DND-41 (cell line): ENCODE measurements around the gene TPM2.

Source experiments
- ATAC-seq: fragments of 200-7000 bp; cut with Tn5 transposase; 3 replicates; pipeline ENCODE4 v1.9.1; 2021; ENCODE audit warnings: low read depth; ENCODE audit not compliant: insufficient read depth
- DNase-seq: peaks from one replicate; pipeline ENCODE4 v3.0.0-alpha.2; 2020
- H2AFZ ChIP-seq: 2 replicates; pipeline ENCODE4 v1.6.0; 2012; ENCODE audit warnings: low read depth, low read length
- H3K27ac ChIP-seq: 2 replicates; pipeline ENCODE4 v1.5.1; 2012; ENCODE audit warnings: low read length, inconsistent platforms
- H3K27me3 ChIP-seq: fragments of 200-600 bp; sonication (generic); 2 replicates; pipeline ENCODE4 v1.6.0; 2012; ENCODE audit warnings: low read length, mild to moderate bottlenecking, inconsistent platforms; ENCODE audit not compliant: insufficient read depth, poor library complexity
- H3K36me3 ChIP-seq: 2 replicates; pipeline ENCODE4 v1.5.1; 2012; ENCODE audit warnings: low read length, inconsistent platforms; ENCODE audit not compliant: insufficient read depth
- H3K4me1 ChIP-seq: 2 replicates; pipeline ENCODE4 v1.5.1; 2012; ENCODE audit warnings: mild to moderate bottlenecking, low read length; ENCODE audit not compliant: insufficient read depth
- H3K4me2 ChIP-seq: 2 replicates; pipeline ENCODE4 v1.6.0; 2012; ENCODE audit warnings: mild to moderate bottlenecking, moderate library complexity, low read length, inconsistent platforms; ENCODE audit not compliant: insufficient read depth
- H3K4me3 ChIP-seq, 2 experiments: fragments of 200-600 bp in 1 of 2; shearing (Covaris generic) in 1 of 2; 2 replicates each; pipeline ENCODE4 v1.5.1; 2012 to 2016; ENCODE audit warnings: inconsistent platforms in 2 of 2, low read length in 2 of 2, mild to moderate bottlenecking in 2 of 2, low read depth in 1 of 2, moderate library complexity in 1 of 2
- H3K79me2 ChIP-seq: 2 replicates; pipeline ENCODE4 v1.6.0; 2012; ENCODE audit warnings: low read length, inconsistent platforms; ENCODE audit not compliant: insufficient read depth
- H3K9ac ChIP-seq: 2 replicates; pipeline ENCODE4 v1.6.0; 2012; ENCODE audit warnings: low read depth, mild to moderate bottlenecking, inconsistent platforms, low read length, moderate library complexity
- H3K9me3 ChIP-seq: 2 replicates; pipeline ENCODE4 v1.5.1; 2012; ENCODE audit warnings: low read length, moderate library complexity, mild to moderate bottlenecking, inconsistent platforms; ENCODE audit not compliant: insufficient read depth, severe bottlenecking
- H4K20me1 ChIP-seq: 2 replicates; pipeline ENCODE4 v1.6.0; 2012; ENCODE audit warnings: low read length; ENCODE audit not compliant: insufficient read depth
- CTCF ChIP-seq: IDR thresholded peaks from 2 replicates; pipeline ENCODE4 v1.5.1; 2012; ENCODE audit warnings: borderline replicate concordance, low read length, moderate library complexity, mild to moderate bottlenecking; ENCODE audit not compliant: poor library complexity, severe bottlenecking; ENCODE audit errors: extremely low read depth
- EZH2 ChIP-seq: IDR thresholded peaks from 3 replicates; pipeline ENCODE4 v1.6.1; 2012; ENCODE audit warnings: borderline replicate concordance, low read depth, mild to moderate bottlenecking, moderate library complexity, low read length, inconsistent platforms; ENCODE audit not compliant: severe bottlenecking

TPM2 gene

GRCh38 chr9:35696520-35697215, 6.9 kb upstream of the TPM2 start:
- H3K36me3 ChIP-seq: peaks cover 60% of the 10 kb centered on the region
- H3K79me2 ChIP-seq: no peaks in the 10 kb centered on the region
- H4K20me1 ChIP-seq: no peaks in the 10 kb centered on the region
- no peak overlapping the region for H3K4me2 ChIP-seq
- H2AFZ ChIP-seq: no peak overlapping the region
- H3K27ac ChIP-seq: no peak overlapping the region; the same call in 1 of the 2 replicates
- peak; percentile 49 for DNase-seq
- peaks cover 1% of the 10 kb centered on the region for H3K4me1 ChIP-seq
- TF ChIP-seq EZH2: no peak
- TF ChIP-seq CTCF: peak; percentile 86
- no peak overlapping the region for H3K9ac ChIP-seq
- no peak overlapping the region for H3K4me3 ChIP-seq
- H3K9me3 ChIP-seq: no peaks in the 10 kb centered on the region
- ATAC-seq: peak; percentile 82
- H3K27me3 ChIP-seq: no peaks in the 10 kb centered on the region

DNA sequence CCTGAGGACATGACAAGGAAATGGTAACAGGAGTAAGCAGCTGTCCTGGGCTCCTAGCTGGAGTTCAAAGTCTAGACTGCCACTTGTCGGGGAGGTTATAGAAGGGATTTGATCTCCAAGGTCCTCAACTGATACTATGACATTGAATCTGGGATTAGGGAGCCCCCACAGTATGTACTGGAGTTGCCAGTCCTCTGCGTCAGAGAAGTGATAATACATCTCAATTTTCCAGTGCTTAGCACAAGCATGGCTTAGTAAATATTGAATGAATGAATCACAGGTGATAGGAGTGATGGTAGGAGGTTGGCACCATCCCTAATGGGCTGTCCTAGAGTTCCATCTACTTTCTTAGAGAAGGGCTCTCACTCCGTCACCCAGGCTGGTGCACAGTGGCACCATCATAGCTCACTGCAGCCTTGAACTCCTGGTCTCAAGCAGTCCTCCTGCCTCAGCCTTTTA, 6.2 kb upstream of the TPM2 start:
- peaks cover 53% of the 10 kb centered on the region for H3K36me3 ChIP-seq

DNA sequence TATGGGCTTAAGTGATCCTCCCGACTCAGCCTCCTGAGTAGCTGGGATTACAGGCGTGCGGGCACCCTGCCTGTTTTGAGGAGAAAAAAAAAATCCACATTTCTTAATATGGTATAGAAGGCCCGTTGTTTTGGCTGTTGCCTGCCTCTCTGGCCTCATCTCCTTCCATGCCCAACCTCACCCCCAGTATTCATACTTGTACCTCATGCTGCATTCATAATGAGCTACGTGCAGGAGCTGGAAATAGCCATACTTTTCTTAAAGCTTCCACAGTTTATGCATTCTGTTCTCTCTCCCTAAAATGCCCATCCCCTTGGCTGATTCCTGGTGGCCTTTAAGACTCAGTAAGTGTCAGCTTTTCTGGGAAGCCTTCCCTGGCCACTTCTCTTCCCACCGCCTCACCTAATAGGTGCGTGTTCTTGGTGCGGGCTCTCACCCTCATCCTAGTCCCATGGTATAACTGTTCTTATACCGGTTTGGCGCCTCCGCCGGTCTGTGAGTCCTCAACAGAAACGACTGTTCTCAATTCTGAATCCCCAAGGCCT, 2.1 kb upstream of the TPM2 start:
- peaks cover 30% of the 10 kb centered on the region for H3K4me1 ChIP-seq
- peak overlapping the region; percentile 82; the same call in 1 of the 2 replicates for H3K4me2 ChIP-seq
- H3K79me2 ChIP-seq: peaks cover 5% of the 10 kb centered on the region
- H3K36me3 ChIP-seq: peaks cover 24% of the 10 kb centered on the region
- ATAC-seq: no peak
- DNase-seq: no peak
- no peak overlapping the region for H3K4me3 ChIP-seq
- no peak overlapping the region; the same call in 1 of the 2 replicates for H3K9ac ChIP-seq
- H2AFZ ChIP-seq: no peak overlapping the region; the same call in 1 of the 2 replicates
- no peaks in the 10 kb centered on the region for H3K9me3 ChIP-seq
- peak overlapping the region; percentile 82 for H3K27ac ChIP-seq
- no peaks in the 10 kb centered on the region for H3K27me3 ChIP-seq
- no peak for TF ChIP-seq EZH2
- TF ChIP-seq CTCF: no peak
- H4K20me1 ChIP-seq: no peaks in the 10 kb centered on the region

More for the DNA sequence above, 6.2 kb upstream of the TPM2 start:
- Histone ChIP-seq H3K79me2 (no peaks in the 10 kb centered on the region), H2AFZ (no peak overlapping the region), H3K9me3 (no peaks in the 10 kb centered on the region), H3K4me3 (no peak overlapping the region), H3K9ac (no peak overlapping the region), H3K4me1 (peaks cover 8% of the 10 kb centered on the region), H3K4me2 (no peak overlapping the region), H4K20me1 (no peaks in the 10 kb centered on the region), H3K27ac (no peak overlapping the region), H3K27me3 (no peaks in the 10 kb centered on the region)
- ATAC-seq (no peak), DNase-seq (no peak)
- no peak for TF ChIP-seq CTCF
- no peak for TF ChIP-seq EZH2
